WI38 (cell line): ENCODE results near the gene FOXO6.

Experiments
- H3K4me3 ChIP-seq: 2 replicates; pipeline ENCODE4 v1.5.1; 2011; ENCODE audit warnings: low read depth, mild to moderate bottlenecking, control low read depth, low read length
- CTCF ChIP-seq: IDR thresholded peaks from 2 replicates; pipeline ENCODE4 v1.5.1; 2012; ENCODE audit warnings: low read depth, mild to moderate bottlenecking, control low read depth, low read length

FOXO6 gene

DNA sequence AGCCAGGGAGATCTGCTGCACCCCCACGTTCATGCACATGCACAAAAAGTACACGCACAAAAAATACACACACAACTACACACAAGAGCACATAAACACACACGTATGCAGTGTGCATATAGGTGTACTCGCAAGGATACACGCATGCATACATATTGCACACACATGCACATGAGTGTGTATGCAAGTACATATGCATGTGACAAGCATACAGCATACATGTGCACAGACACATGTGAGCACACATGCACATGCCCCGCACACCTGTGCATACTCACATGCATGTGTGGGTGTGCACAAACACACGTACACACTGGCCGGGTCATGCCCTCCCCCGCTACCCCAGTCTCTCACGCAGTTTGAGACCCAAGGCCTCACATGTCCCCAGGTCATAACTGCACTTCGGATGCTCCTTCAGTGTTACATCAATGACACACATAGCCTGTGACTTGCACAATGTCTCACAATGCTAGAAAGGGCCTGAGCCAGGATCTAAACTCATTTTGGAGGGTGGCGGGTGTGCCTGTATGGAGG lies 52.6 kb downstream of the FOXO6 start:
- TF ChIP-seq CTCF: no peak
- no peak overlapping the region for H3K4me3 ChIP-seq

DNA sequence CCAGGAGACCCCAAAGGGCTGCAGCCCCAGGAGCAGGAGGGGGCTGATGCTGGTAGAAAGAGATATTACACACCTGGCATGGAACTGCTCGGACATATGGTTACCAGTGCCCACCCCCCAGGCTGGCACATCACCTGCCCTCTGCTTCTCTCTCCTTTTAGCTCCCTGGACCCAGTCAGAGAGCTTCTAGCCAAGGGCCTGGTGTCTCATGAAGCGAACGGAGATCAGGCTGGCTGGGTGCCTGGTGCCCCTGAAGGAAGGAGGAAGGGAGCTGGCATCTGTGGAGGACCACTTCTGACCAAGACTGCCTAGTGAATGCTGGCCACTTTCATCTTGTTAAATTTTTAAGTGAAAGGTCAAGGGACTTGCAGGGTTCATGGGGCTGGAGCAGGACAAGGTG lies 53.1 kb downstream of the FOXO6 start:
- TF ChIP-seq CTCF: no peak
- H3K4me3 ChIP-seq: no peak overlapping the region

- TF ChIP-seq CTCF: no peak
- no peak overlapping the region for H3K4me3 ChIP-seq
Observed at GRCh38 chr1:41414716-41415306, 53.6 kb downstream of the FOXO6 start.

- TF ChIP-seq CTCF: no peak
- no peak overlapping the region for H3K4me3 ChIP-seq
Observed at GRCh38 chr1:41416081-41416480, 54.8 kb downstream of the FOXO6 start.

- TF ChIP-seq CTCF: peak; percentile 84
- H3K4me3 ChIP-seq: no peak overlapping the region
Observed at GRCh38 chr1:41416552-41417334, 55.5 kb downstream of the FOXO6 start.

- no peak for TF ChIP-seq CTCF
Observed at GRCh38 chr1:41417335-41417682, 56.1 kb downstream of the FOXO6 start.

GRCh38 chr1:41417746-41418145 lies 56.5 kb downstream of the FOXO6 start:
- no peak for TF ChIP-seq CTCF
- no peak overlapping the region for H3K4me3 ChIP-seq

More at GRCh38 chr1:41417335-41417682, 56.1 kb downstream of the FOXO6 start:
- no peak overlapping the region for H3K4me3 ChIP-seq
